ENCODE data around the gene C17orf113. TPM values are rescaled to one million over a fixed set of nuclear protein-coding genes. Genes with fewer than 3 reads are reported as not detected.

Gene C17orf113
- total RNA-seq, 1 experiment from 2014 or later: 3.7 TPM

Other genes starting within 250 kb of the C17orf113 start
- 45.2 and 54.7 TPM in 2 replicates for gene P3H4, start 238.7 kb downstream of the C17orf113 start, total RNA-seq (2014; rRNA removed; shearing (Covaris generic))
- 52.4 and 68.0 TPM in 2 replicates for gene FKBP10, start 237.6 kb downstream of the C17orf113 start, total RNA-seq (2014; rRNA removed; shearing (Covaris generic))
- 35.8 and 39.0 TPM in 2 replicates for gene NT5C3B, start 214.4 kb downstream of the C17orf113 start, total RNA-seq (2014; rRNA removed; shearing (Covaris generic))
- gene KLHL10, start 212.8 kb downstream of the C17orf113 start, total RNA-seq (2014; rRNA removed; shearing (Covaris generic)): not detected in 2 replicates
- gene KLHL11, start 185.2 kb downstream of the C17orf113 start, total RNA-seq (2014; rRNA removed; shearing (Covaris generic)): 23.4 and 25.1 TPM in 2 replicates
- gene ACLY, start 131.7 kb downstream of the C17orf113 start, total RNA-seq (2014; rRNA removed; shearing (Covaris generic)): 185 and 194 TPM in 2 replicates
- gene ODAD4, start 120.0 kb downstream of the C17orf113 start, total RNA-seq (2014; rRNA removed; shearing (Covaris generic)): 0.55 and 0.64 TPM in 2 replicates
- 73.2 and 88.3 TPM in 2 replicates for gene CNP, start 83.8 kb downstream of the C17orf113 start, total RNA-seq (2014; rRNA removed; shearing (Covaris generic))
- gene DNAJC7, start 33.2 kb downstream of the C17orf113 start, total RNA-seq (2014; rRNA removed; shearing (Covaris generic)): 49.1 and 52.8 TPM in 2 replicates
- 50.1 and 62.1 TPM in 2 replicates for gene NKIRAS2, start 30.5 kb downstream of the C17orf113 start, total RNA-seq (2014; rRNA removed; shearing (Covaris generic))
- 0.08 and 0.37 TPM in 2 replicates for gene ZNF385C, start 47.9 kb upstream of the C17orf113 start, total RNA-seq (2014; rRNA removed; shearing (Covaris generic))
- gene DHX58, start 62.1 kb upstream of the C17orf113 start, total RNA-seq (2014; rRNA removed; shearing (Covaris generic)): 9.1 and 9.7 TPM in 2 replicates
- gene KAT2A, start 70.8 kb upstream of the C17orf113 start, total RNA-seq (2014; rRNA removed; shearing (Covaris generic)): 49.6 and 51.9 TPM in 2 replicates
- gene HSPB9, start 72.2 kb upstream of the C17orf113 start, total RNA-seq (2014; rRNA removed; shearing (Covaris generic)): not detected in 2 replicates
- gene RAB5C, start 104.4 kb upstream of the C17orf113 start, total RNA-seq (2014; rRNA removed; shearing (Covaris generic)): 127 and 141 TPM in 2 replicates
- gene KCNH4, start 130.5 kb upstream of the C17orf113 start, total RNA-seq (2014; rRNA removed; shearing (Covaris generic)): not detected in 2 replicates
- gene HCRT, start 134.9 kb upstream of the C17orf113 start, total RNA-seq (2014; rRNA removed; shearing (Covaris generic)): not detected in 2 replicates
- 22.0 and 25.6 TPM in 2 replicates for gene GHDC, start 143.9 kb upstream of the C17orf113 start, total RNA-seq (2014; rRNA removed; shearing (Covaris generic))
- 11.1 and 13.9 TPM in 2 replicates for gene STAT5B, start 225.8 kb upstream of the C17orf113 start, total RNA-seq (2014; rRNA removed; shearing (Covaris generic))
- 11.3 and 11.7 TPM in 2 replicates for gene STAT5A, start 237.9 kb upstream of the C17orf113 start, total RNA-seq (2014; rRNA removed; shearing (Covaris generic))